ENCODE data around the gene SLC29A4. TPM values are rescaled to one million over a fixed set of nuclear protein-coding genes. Genes with fewer than 3 reads are reported as not detected.
"Not testable (repeated sequence)": the region's sequence is repeated elsewhere in the genome, so short reads cannot be mapped to it uniquely, and the experiment has no call there.

The SLC29A4 gene
- total RNA-seq, 2 experiments from 2014 or later, result 0.39 to 1.1 TPM

GRCh38 chr7:5283421-5284303 is 919 bp downstream of the SLC29A4 start:
- intact Hi-C loops (cut with DNase I, micrococcal nuclease), result no loop called here
- no peak for ATAC-seq (ENCODE audit: poor library complexity)

GRCh38 chr7:5284304-5285281 is 1.9 kb downstream of the SLC29A4 start:
- TF ChIP-seq CTCF (IDR thresholded peaks at IDR 0.05), result no peak
- peaks cover 7% of the 10 kb centered on the region for H3K4me1 ChIP-seq (ENCODE audit: insufficient read depth, low read length)
- peaks cover 0 to 16% of the 10 kb centered on the region in 2 experiments for H3K9me3 ChIP-seq (ENCODE audit: control insufficient read depth in 1 of 2, insufficient read depth in 1 of 2, low read length in 2 of 2)
- Mint-ChIP-seq H3K27me3 (peaks cover 32% of the 10 kb centered on the region), H3K27ac (no peak overlapping the region), H3K4me3 (no peak overlapping the region), H3K4me1 (ENCODE audit: low read depth) (no peaks in the 10 kb centered on the region), H3K9me3 (no peaks in the 10 kb centered on the region), H3K36me3 (ENCODE audit: low read depth) (no peaks in the 10 kb centered on the region)
- ATAC-seq (ENCODE audit: poor library complexity), result no peak
- H3K27ac ChIP-seq (ENCODE audit: low read depth in 1 of 2, low read length in 2 of 2), result no peak overlapping the region
- DNase-seq, result no peak
- H3K4me3 ChIP-seq (ENCODE audit: low read length), result no peak overlapping the region
- H3K27me3 ChIP-seq (ENCODE audit: control insufficient read depth in 1 of 2, insufficient read depth in 2 of 2, low read length in 2 of 2), result peaks cover 7 to 8% of the 10 kb centered on the region in 2 experiments
- H3K36me3 ChIP-seq (ENCODE audit: insufficient read depth, low read length), result no peaks in the 10 kb centered on the region
- CTCF ChIA-PET, result no interaction called here
- POLR2A ChIA-PET, result interaction anchor here (0.7 kb wide), 1 partner anchor 397 kb away, joined by 3 read pairs; no protein-coding TSS in a partner anchor
- intact Hi-C loops (cut with DNase I, micrococcal nuclease), result no loop called here

More at GRCh38 chr7:5283421-5284303, 919 bp downstream of the SLC29A4 start:
- H3K9me3 Mint-ChIP-seq, result no peaks in the 10 kb centered on the region
- H3K4me3 Mint-ChIP-seq, result no peak overlapping the region
- peaks cover 7% of the 10 kb centered on the region for H3K4me1 ChIP-seq (ENCODE audit: insufficient read depth, low read length)
- no peak overlapping the region for H3K27ac Mint-ChIP-seq
- no peaks in the 10 kb centered on the region for H3K36me3 ChIP-seq (ENCODE audit: insufficient read depth, low read length)
- CTCF ChIA-PET, result no interaction called here
- DNase-seq, result no peak
- H3K27me3 Mint-ChIP-seq, result peaks cover 32% of the 10 kb centered on the region
- no peak overlapping the region for H3K4me3 ChIP-seq (ENCODE audit: low read length)
- no peak overlapping the region for H3K27ac ChIP-seq (ENCODE audit: low read depth in 1 of 2, low read length in 2 of 2)
- H3K4me1 Mint-ChIP-seq (ENCODE audit: low read depth), result no peaks in the 10 kb centered on the region
- H3K9me3 ChIP-seq (ENCODE audit: control insufficient read depth in 1 of 2, insufficient read depth in 1 of 2, low read length in 2 of 2), result peaks cover 0 to 16% of the 10 kb centered on the region in 2 experiments
- POLR2A ChIA-PET, result no interaction called here
- peaks cover 7 to 8% of the 10 kb centered on the region in 2 experiments for H3K27me3 ChIP-seq (ENCODE audit: control insufficient read depth in 1 of 2, insufficient read depth in 2 of 2, low read length in 2 of 2)
- no peaks in the 10 kb centered on the region for H3K36me3 Mint-ChIP-seq (ENCODE audit: low read depth)
- TF ChIP-seq CTCF (IDR thresholded peaks at IDR 0.05), result no peak

- H3K27ac Mint-ChIP-seq, result no peak overlapping the region
- CTCF ChIA-PET, result no interaction called here
These were observed 4.2 kb downstream of the SLC29A4 start for GRCh38 chr7:5286933-5287332.

GRCh38 chr7:5287373-5287772 is 4.6 kb downstream of the SLC29A4 start:
- H3K36me3 Mint-ChIP-seq (ENCODE audit: low read depth); H3K27me3 ChIP-seq (ENCODE audit: control insufficient read depth in 1 of 2, insufficient read depth in 2 of 2, low read length in 2 of 2); H3K4me1 Mint-ChIP-seq (ENCODE audit: low read depth); H3K4me3 Mint-ChIP-seq; DNase-seq; H3K9me3 Mint-ChIP-seq; ATAC-seq (ENCODE audit: poor library complexity); H3K4me3 ChIP-seq (ENCODE audit: low read length); H3K27ac ChIP-seq (ENCODE audit: low read depth in 1 of 2, low read length in 2 of 2); POLR2A ChIA-PET; H3K27ac Mint-ChIP-seq; CTCF ChIA-PET; intact Hi-C loops (cut with DNase I, micrococcal nuclease); H3K4me1 ChIP-seq (ENCODE audit: insufficient read depth, low read length); H3K36me3 ChIP-seq (ENCODE audit: insufficient read depth, low read length): not testable (repeated sequence)
- H3K27me3 Mint-ChIP-seq, result peaks cover 20% of the 10 kb centered on the region
- peaks cover 0 to 16% of the 10 kb centered on the region in 2 experiments for H3K9me3 ChIP-seq (ENCODE audit: control insufficient read depth in 1 of 2, insufficient read depth in 1 of 2, low read length in 2 of 2)

More at GRCh38 chr7:5286933-5287332, 4.2 kb downstream of the SLC29A4 start:
- Histone ChIP-seq H3K27me3 (ENCODE audit: control insufficient read depth in 1 of 2, insufficient read depth in 2 of 2, low read length in 2 of 2) (peaks cover 4 to 7% of the 10 kb centered on the region in 2 experiments), H3K36me3 (ENCODE audit: insufficient read depth, low read length) (no peaks in the 10 kb centered on the region), H3K4me3 (ENCODE audit: low read length) (no peak overlapping the region), H3K9me3 (ENCODE audit: control insufficient read depth in 1 of 2, insufficient read depth in 1 of 2, low read length in 2 of 2) (peaks cover 0 to 16% of the 10 kb centered on the region in 2 experiments), H3K27ac (ENCODE audit: low read depth in 1 of 2, low read length in 2 of 2) (no peak overlapping the region), H3K4me1 (ENCODE audit: insufficient read depth, low read length) (peaks cover 7% of the 10 kb centered on the region)
- intact Hi-C loops (cut with DNase I, micrococcal nuclease), result no loop called here
- H3K36me3 Mint-ChIP-seq (ENCODE audit: low read depth), result no peaks in the 10 kb centered on the region
- no peak for ATAC-seq (ENCODE audit: poor library complexity)
- POLR2A ChIA-PET, result no interaction called here
- no peak overlapping the region for H3K4me3 Mint-ChIP-seq
- no peak for DNase-seq
- H3K27me3 Mint-ChIP-seq, result peaks cover 20% of the 10 kb centered on the region
- no peak for TF ChIP-seq CTCF (IDR thresholded peaks at IDR 0.05)
- no peaks in the 10 kb centered on the region for H3K9me3 Mint-ChIP-seq
- H3K4me1 Mint-ChIP-seq (ENCODE audit: low read depth), result no peaks in the 10 kb centered on the region
